ENCODE results near the gene PROX1. TPM values are rescaled to one million over a fixed set of nuclear protein-coding genes. Genes with fewer than 3 reads are reported as not detected.
A peak's percentile ranks its signal among the peaks of the same experiment; 100 is the strongest.

Gene PROX1
- total RNA-seq, 2 donors from 2014 or later: 1.5 to 3.9 TPM

DNA sequence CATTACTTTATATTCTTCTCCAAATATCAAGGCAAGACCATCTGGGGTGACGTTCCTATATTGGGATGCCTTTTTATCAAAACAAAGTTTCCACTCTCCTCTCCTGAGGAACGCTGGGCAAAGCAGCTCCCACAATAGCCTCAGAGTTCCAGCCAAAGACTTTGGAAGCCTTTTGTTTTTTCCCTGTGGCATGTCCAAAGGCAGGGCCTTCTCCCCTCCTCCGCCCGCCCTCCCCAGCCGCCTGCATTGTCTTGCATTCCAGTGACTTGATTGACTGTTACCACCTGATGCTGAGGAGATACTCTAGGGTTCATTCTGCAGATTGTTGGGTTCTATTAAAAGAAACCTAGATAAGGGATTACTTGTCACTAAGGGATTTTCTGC lies 43.5 kb downstream of the PROX1 start:
- H3K4me1 Mint-ChIP-seq: peaks cover 62% of the 10 kb centered on the region
- H3K9me3 Mint-ChIP-seq: no peaks in the 10 kb centered on the region
- H3K27ac Mint-ChIP-seq: peak overlapping the region; percentile 83
- 28 to 30% methylated on average over 2 to 5 of the region's 5 CpGs for WGBS, 2 experiments (ENCODE audit: insufficient coverage in 1 of 2, insufficient read length in 1 of 2)
- peak overlapping the region; percentile 63 for H3K4me3 ChIP-seq (ENCODE audit: low read length)
- no peaks in the 10 kb centered on the region for H3K27me3 ChIP-seq (ENCODE audit: control insufficient read depth, insufficient read depth, low read length, poor library complexity, severe bottlenecking)
- peak; percentile 89 for DNase-seq
- peaks cover 35% of the 10 kb centered on the region for H3K4me1 ChIP-seq (ENCODE audit: control insufficient read depth, insufficient read depth, low read length)
- H3K27ac ChIP-seq (ENCODE audit: low read depth, low read length): peak overlapping the region; percentile 10
- peak overlapping the region; percentile 14 for H3K4me3 Mint-ChIP-seq
- no peak overlapping the region for H3K9ac ChIP-seq (ENCODE audit: extremely low read depth, low read length, poor library complexity, severe bottlenecking)
- no peaks in the 10 kb centered on the region for H3K36me3 Mint-ChIP-seq (ENCODE audit: low read depth)
- H3K36me3 ChIP-seq (ENCODE audit: control insufficient read depth, insufficient read depth, low read length): no peaks in the 10 kb centered on the region
- peaks cover 6% of the 10 kb centered on the region for H3K27me3 Mint-ChIP-seq (ENCODE audit: insufficient read depth)
- TF ChIP-seq, protein P1, sequence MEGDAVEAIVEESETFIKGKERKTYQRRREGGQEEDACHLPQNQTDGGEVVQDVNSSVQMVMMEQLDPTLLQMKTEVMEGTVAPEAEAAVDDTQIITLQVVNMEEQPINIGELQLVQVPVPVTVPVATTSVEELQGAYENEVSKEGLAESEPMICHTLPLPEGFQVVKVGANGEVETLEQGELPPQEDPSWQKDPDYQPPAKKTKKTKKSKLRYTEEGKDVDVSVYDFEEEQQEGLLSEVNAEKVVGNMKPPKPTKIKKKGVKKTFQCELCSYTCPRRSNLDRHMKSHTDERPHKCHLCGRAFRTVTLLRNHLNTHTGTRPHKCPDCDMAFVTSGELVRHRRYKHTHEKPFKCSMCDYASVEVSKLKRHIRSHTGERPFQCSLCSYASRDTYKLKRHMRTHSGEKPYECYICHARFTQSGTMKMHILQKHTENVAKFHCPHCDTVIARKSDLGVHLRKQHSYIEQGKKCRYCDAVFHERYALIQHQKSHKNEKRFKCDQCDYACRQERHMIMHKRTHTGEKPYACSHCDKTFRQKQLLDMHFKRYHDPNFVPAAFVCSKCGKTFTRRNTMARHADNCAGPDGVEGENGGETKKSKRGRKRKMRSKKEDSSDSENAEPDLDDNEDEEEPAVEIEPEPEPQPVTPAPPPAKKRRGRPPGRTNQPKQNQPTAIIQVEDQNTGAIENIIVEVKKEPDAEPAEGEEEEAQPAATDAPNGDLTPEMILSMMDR (conservative IDR thresholded peaks at IDR 0.05): no peak
- H3K9me3 ChIP-seq (ENCODE audit: control insufficient read depth, low read length): no peaks in the 10 kb centered on the region

DNA sequence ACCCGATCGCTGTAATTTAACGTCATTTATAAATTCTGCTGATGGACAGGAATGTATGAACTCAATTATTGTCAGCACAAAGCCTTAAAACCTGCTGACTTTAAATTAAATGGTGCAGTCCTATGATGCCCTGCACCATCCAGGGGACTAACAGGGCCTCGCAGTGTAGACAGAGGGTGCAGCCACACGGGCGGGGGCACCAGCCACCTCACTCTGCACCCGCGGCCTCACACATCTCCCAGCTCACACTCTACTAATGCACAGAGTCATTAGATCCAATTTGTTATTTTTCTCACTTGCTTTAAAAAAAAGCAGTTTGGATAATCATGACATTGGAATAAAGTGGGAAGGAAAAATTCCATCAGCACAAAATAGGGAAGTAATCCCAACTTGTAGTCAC lies 49.7 kb downstream of the PROX1 start:
- Mint-ChIP-seq H3K27me3 (ENCODE audit: insufficient read depth) (no peaks in the 10 kb centered on the region), H3K4me3 (no peak overlapping the region), H3K9me3 (no peaks in the 10 kb centered on the region), H3K36me3 (ENCODE audit: low read depth) (no peaks in the 10 kb centered on the region), H3K27ac (no peak overlapping the region), H3K4me1 (peaks cover 7% of the 10 kb centered on the region)
- WGBS, 2 experiments (ENCODE audit: insufficient coverage in 1 of 2, insufficient read length in 1 of 2): 93 to 97% methylated on average over 3 to 8 of the region's 8 CpGs
- Histone ChIP-seq H3K4me3 (ENCODE audit: low read length) (no peak overlapping the region), H3K9me3 (ENCODE audit: control insufficient read depth, low read length) (no peaks in the 10 kb centered on the region), H3K27ac (ENCODE audit: low read depth, low read length) (no peak overlapping the region), H3K36me3 (ENCODE audit: control insufficient read depth, insufficient read depth, low read length) (no peaks in the 10 kb centered on the region), H3K9ac (ENCODE audit: extremely low read depth, low read length, poor library complexity, severe bottlenecking) (no peak overlapping the region), H3K27me3 (ENCODE audit: control insufficient read depth, insufficient read depth, low read length, poor library complexity, severe bottlenecking) (no peaks in the 10 kb centered on the region), H3K4me1 (ENCODE audit: control insufficient read depth, insufficient read depth, low read length) (peaks cover 5% of the 10 kb centered on the region)
- DNase-seq: no peak
- TF ChIP-seq, protein P1 (conservative IDR thresholded peaks at IDR 0.05): no peak

DNA sequence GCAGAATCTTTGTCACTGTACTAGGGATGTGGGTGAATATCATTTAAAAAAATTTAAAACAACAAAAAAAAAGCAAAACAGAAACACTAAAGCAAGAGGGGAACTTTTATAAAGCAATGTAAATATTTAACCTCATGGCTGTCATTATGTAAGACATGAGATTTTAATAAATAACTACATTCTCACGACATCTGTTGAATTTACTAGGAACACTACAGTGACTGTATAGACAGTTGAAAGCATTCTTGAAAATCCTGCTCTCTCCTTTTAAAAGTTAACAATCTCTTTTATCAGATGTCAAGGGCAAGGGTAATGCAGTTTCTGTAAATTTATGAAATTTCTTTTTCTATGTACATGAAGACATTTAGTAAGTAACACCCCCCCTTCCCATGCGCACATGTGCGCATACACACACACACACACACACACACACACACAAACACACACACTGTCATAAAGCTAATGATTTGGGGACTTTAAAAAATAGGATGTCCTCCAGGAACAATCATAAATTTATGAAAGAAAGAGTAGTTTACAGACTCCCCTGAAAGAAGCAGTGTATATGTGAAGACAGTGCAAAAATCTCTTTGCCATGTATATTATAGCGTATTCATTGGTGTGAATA lies 51.7 kb downstream of the PROX1 start:
- DNase-seq: no peak
- Mint-ChIP-seq H3K27me3 (ENCODE audit: insufficient read depth) (no peaks in the 10 kb centered on the region), H3K9me3 (no peaks in the 10 kb centered on the region), H3K27ac (no peak overlapping the region), H3K4me1 (peaks cover 3% of the 10 kb centered on the region), H3K36me3 (ENCODE audit: low read depth) (no peaks in the 10 kb centered on the region), H3K4me3 (no peak overlapping the region)
- WGBS, 2 experiments (ENCODE audit: insufficient coverage in 1 of 2, insufficient read length in 1 of 2): 89 to 100% methylated on average over 1 to 2 of the region's 4 CpGs
- TF ChIP-seq, protein P1 (conservative IDR thresholded peaks at IDR 0.05): no peak
- Histone ChIP-seq H3K27me3 (ENCODE audit: control insufficient read depth, insufficient read depth, low read length, poor library complexity, severe bottlenecking) (no peaks in the 10 kb centered on the region), H3K4me1 (ENCODE audit: control insufficient read depth, insufficient read depth, low read length) (peaks cover 5% of the 10 kb centered on the region), H3K9me3 (ENCODE audit: control insufficient read depth, low read length) (no peaks in the 10 kb centered on the region), H3K27ac (ENCODE audit: low read depth, low read length) (no peak overlapping the region), H3K4me3 (ENCODE audit: low read length) (no peak overlapping the region), H3K9ac (ENCODE audit: extremely low read depth, low read length, poor library complexity, severe bottlenecking) (no peak overlapping the region), H3K36me3 (ENCODE audit: control insufficient read depth, insufficient read depth, low read length) (no peaks in the 10 kb centered on the region)

Measured in endodermal cell (in vitro differentiated cells).